IgD-negative memory B cell (primary cell): Measurements from ENCODE around the gene POTEE. TPM values are rescaled to one million over a fixed set of nuclear protein-coding genes. Genes with fewer than 3 reads are reported as not detected.
"Not testable (repeated sequence)": the region's sequence is repeated elsewhere in the genome, so short reads cannot be mapped to it uniquely, and the experiment has no call there.

ENCODE experiments used
- H3K27ac Mint-ChIP-seq, 3 donors: one replicate each; pipeline ENCODE4 v1.8.0; 2020 to 2022; ENCODE audit warnings: mild to moderate bottlenecking in 3 of 3, mixed read lengths in 3 of 3, moderate library complexity in 1 of 3
- H3K27me3 Mint-ChIP-seq: one replicate; pipeline ENCODE4 v1.8.0; 2021; ENCODE audit warnings: mixed read lengths
- H3K36me3 Mint-ChIP-seq: one replicate; pipeline ENCODE4 v1.8.0; 2020; ENCODE audit warnings: mild to moderate bottlenecking, mixed read lengths
- H3K4me1 Mint-ChIP-seq, 3 donors: one replicate each; pipeline ENCODE4 v1.8.0; 2020 to 2022; ENCODE audit warnings: mixed read lengths in 3 of 3, mild to moderate bottlenecking in 1 of 3
- H3K4me3 Mint-ChIP-seq, 4 donors: one replicate each; pipeline ENCODE4 v1.8.0; 2020 to 2022; ENCODE audit warnings: mild to moderate bottlenecking in 4 of 4, mixed read lengths in 4 of 4, moderate library complexity in 3 of 4
- H3K9me3 Mint-ChIP-seq, 3 donors: one replicate each; pipeline ENCODE4 v1.8.0; 2020 to 2021; ENCODE audit warnings: mixed read lengths in 3 of 3, mild to moderate bottlenecking in 1 of 3
- polyA plus RNA-seq: library from polyadenylated mRNA; unstranded; fragments of 300-500 nt; fragmentation: Illumina TruSeq; gene quantifications from one replicate; pipeline ENCODE4 v1.2.3, GENCODE V29; 2021

The POTEE gene
- polyA plus RNA-seq = 0.09 TPM

DNA sequence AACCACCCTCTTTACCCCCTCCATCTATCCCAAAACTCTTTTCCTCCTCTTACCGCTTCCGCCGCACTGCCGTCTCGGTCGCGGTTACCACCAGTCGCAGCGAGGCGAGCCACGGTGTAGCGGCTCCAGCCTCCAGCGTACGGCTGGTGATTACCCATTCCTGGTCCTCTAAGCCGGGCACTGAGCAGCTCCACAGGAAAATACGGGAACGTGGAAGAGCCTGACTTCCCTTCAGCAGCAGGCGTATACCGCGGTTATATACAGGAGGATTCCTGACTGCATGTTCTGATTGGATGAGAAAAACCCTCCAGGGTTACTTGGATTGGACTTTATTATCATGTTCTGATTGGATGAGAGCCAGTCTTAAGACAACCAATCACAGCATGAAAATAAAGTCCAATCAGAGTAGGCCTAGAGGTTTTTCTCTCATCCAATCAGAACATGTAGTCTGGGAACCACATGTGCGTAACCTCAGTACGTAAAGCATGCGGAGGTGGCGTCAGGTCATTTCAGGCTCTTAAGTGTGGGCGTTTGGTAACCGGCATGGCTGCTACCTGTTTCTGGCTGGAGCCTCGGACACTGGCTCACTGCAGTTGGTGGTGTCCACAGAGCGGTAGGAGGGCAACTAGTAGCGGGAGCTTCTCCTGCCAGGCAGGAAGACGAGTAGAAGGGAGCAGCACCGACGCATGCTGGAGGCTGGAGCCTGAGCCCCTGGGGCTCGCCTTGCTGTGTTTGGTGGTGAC, at the start of gene POTEE:
POTEE (plus strand) TSS at position 507 of the 743 bp plus-strand sequence. CDS start 8,867 bp downstream, outside the sequence.
- not testable (repeated sequence) for H3K27ac Mint-ChIP-seq, H3K36me3 Mint-ChIP-seq, H3K9me3 Mint-ChIP-seq, H3K4me1 Mint-ChIP-seq, H3K27me3 Mint-ChIP-seq, H3K4me3 Mint-ChIP-seq

DNA sequence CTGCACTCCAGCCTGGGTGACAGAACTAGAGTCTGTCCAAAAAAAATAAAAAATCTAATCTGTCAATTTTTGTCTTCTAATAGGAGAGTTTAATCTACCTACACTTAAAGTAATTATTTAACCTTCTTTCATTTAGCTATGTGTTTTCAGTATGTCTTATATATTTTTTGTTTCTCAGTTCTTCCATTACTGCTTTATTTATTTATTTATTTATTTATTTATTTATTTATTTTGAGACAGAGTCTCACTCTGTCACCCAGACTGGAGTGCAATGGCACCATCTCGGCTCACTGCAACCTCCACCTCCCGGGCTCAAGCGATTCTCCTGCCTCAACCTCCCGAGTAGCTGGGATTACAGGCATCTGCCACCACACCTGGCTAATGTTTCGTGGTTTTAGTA, 43.8 kb upstream of the POTEE start:
- not testable (repeated sequence) for H3K27ac Mint-ChIP-seq, H3K9me3 Mint-ChIP-seq, H3K27me3 Mint-ChIP-seq, H3K36me3 Mint-ChIP-seq, H3K4me1 Mint-ChIP-seq, H3K4me3 Mint-ChIP-seq

DNA sequence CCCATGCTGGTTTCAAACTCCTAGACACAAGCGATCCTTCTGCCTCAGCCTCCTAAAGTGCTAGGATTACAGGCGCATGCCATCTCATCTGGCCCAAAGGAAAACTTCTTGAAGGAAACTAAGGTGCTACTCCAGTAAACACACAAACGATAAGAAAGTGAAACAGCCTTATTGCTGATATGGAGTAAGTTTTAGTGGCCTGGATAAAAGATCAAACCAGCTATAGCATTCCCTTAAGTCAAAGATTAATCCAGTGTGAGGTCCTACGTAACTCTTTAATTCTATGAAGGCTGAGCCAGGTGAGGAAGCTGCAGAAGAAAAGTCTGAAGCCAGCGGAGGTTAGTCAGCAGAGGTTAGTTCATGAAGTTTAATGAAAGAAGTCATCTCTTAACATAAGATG, 40.8 kb upstream of the POTEE start:
- Mint-ChIP-seq H3K36me3 (no peaks in the 10 kb centered on the region), H3K4me1 (no peaks in the 10 kb centered on the region), H3K9me3 (no peaks in the 10 kb centered on the region), H3K4me3 (no peak overlapping the region), H3K27ac (no peak overlapping the region), H3K27me3 (peaks cover 8% of the 10 kb centered on the region)

DNA sequence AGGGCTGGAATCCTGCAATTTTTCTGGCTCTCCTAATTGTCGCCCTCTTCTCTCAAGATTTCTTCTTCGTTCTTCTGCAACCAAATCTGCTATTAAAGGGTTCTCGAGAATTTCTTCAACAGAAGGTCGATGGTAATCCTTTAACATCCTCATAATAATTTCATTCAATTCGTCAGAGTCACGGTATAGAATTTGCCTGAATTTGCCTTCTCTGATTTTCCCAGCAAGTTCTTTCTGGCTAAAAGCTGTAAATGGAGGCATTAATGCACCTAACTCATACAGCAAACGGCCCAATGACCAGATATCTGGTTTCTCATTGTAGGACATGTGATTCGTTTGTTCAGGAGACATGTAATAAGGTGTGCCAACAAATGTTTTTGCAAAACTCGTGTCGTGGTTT, 31.3 kb upstream of the POTEE start:
- H3K4me3 Mint-ChIP-seq, H3K27ac Mint-ChIP-seq, H3K9me3 Mint-ChIP-seq, H3K4me1 Mint-ChIP-seq, H3K36me3 Mint-ChIP-seq: not testable (repeated sequence)
- H3K27me3 Mint-ChIP-seq = peaks cover 16% of the 10 kb centered on the region

DNA sequence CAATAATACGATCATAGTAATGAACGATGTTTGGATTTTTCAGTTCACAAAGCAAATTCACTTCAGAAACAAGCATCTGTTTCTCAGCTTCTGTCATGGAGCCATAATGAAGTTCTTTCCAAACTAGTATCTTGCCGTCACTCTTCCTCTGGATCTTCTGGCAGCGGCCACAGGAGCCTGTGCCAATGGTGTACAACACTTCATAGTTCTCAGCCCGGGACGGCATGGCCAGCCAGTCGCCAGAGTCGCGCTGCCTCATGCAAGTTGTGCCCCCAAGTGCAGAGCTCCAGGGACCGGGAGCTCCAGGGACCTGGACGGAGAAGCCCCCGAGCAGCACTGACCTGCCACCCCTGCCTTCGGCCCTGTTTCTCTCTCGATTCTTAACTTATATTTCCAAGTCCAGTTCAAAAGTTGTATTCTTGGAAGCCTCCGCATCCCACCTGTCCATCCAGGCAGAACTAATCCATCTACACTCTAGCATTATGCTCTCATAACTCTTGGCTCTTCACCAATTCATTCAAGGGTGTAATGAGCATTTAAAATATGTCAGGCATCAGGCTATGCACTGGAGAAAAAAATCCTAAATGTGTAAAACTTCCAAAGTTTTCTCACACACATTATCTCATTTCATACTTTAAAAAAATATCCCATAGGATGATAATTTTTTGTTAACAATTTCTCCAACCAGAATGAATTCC, 30.5 kb upstream of the POTEE start:
- H3K9me3 Mint-ChIP-seq, H3K4me1 Mint-ChIP-seq, H3K27ac Mint-ChIP-seq, H3K36me3 Mint-ChIP-seq, H3K4me3 Mint-ChIP-seq: not testable (repeated sequence)
- H3K27me3 Mint-ChIP-seq = peaks cover 17% of the 10 kb centered on the region

DNA sequence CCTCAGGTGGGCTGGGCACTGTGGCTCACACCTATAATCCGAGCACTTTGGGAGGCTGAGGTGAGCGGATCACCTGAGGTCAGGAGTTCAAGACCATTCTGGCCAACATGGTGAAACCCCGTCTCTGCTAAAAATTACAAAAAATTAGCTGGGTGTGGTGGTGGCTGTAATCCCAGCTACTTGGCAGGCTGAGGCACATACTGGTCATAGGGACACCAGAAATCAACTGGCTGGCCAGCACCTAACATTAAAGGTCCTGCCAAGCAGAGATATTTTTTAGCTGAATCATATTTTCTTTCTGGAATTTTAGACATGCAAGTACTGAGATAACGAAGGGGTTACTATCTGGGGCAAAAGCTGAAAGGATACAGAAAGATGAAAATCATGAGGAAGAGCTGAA, 27.9 kb upstream of the POTEE start:
- H3K36me3 Mint-ChIP-seq, H3K9me3 Mint-ChIP-seq, H3K4me3 Mint-ChIP-seq, H3K27ac Mint-ChIP-seq, H3K4me1 Mint-ChIP-seq: not testable (repeated sequence)
- H3K27me3 Mint-ChIP-seq = peaks cover 14% of the 10 kb centered on the region

DNA sequence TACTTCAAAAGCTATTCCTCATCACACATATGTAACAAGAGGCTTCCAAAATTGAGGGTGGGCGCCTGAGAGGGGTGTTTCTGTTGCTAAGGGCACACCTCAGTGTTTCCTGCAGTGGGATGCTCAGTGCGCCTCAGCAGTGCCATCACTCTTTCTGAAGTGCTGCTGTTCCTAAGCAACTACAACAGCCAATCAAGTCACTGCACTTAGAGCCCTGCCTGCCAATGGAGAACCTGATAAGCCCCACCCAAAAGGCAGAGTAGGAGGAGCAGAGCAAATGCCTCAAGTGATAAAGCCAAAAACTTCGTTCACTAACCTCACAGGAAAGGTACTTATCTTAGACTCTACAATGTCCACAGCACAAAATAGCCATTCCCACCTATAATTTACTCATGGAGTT, 15.9 kb upstream of the POTEE start:
- not testable (repeated sequence) for H3K27ac Mint-ChIP-seq, H3K36me3 Mint-ChIP-seq, H3K4me3 Mint-ChIP-seq, H3K9me3 Mint-ChIP-seq, H3K27me3 Mint-ChIP-seq, H3K4me1 Mint-ChIP-seq

DNA sequence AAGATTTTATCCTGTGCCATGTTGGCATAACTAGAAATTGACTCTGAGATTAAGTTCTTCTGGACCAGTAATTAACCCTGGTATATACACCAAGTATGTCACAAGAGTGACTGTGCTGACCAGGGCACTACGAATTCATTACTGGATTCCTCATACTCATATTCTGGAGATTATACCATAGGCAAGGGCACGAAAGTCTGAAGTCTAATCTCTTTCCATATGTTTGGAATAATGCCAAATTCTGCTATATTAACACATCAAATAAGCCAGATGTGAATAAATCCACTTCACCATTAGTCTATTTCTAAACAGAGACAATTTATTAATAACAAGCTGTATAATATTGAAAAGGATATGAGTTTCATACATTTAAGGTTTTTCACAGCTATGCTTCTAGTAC, 13.2 kb upstream of the POTEE start:
- not testable (repeated sequence) for H3K36me3 Mint-ChIP-seq, H3K27me3 Mint-ChIP-seq, H3K4me1 Mint-ChIP-seq, H3K27ac Mint-ChIP-seq, H3K9me3 Mint-ChIP-seq, H3K4me3 Mint-ChIP-seq

DNA sequence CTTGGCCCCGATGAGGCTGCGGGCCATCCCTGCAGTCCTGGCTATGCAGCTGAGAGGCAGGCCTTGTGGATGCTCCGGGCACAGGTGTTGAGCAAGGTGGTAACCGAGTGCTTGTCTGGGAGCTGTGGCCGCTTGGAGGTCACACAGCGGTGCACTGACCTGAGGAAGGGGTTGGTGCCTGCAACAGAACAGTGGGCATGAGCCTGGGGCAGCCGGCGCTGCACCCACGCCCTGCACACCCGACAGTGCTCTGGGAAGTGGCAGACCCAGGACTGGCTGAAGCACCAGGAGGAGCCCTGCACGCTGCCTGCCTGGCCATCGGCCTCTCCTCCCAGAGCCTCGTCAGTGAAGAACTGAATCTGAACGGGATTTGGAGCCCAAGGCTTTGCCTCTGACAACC, 8.2 kb upstream of the POTEE start:
- no peaks in the 10 kb centered on the region for H3K4me1 Mint-ChIP-seq
- H3K36me3 Mint-ChIP-seq = no peaks in the 10 kb centered on the region
- H3K9me3 Mint-ChIP-seq = peaks cover 0 to 2% (median 0%) of the 10 kb centered on the region in 3 donors
- no peak overlapping the region for H3K27ac Mint-ChIP-seq
- H3K4me3 Mint-ChIP-seq = no peak overlapping the region
- H3K27me3 Mint-ChIP-seq = peaks cover 2% of the 10 kb centered on the region

DNA sequence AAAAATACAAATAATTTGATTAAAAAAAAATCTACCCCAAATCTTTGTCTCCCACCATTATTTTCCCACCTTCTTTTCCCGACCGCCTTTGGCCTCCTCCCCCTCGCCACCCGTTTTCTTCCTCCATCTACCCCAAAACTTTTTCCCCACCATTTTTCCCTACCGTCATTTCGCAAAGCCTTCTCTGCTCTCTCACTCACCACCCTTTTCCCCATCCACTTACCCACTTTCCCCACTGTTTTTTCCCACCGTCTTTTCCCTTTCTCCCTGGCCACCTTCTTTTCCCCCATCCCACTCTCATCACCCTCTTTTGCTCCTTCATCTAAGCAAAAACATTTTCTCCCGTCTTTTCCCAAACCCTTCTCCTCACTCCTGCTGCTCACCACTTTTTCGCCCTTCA, 1.5 kb upstream of the POTEE start:
- not testable (repeated sequence) for H3K9me3 Mint-ChIP-seq, H3K27ac Mint-ChIP-seq, H3K4me3 Mint-ChIP-seq, H3K36me3 Mint-ChIP-seq, H3K4me1 Mint-ChIP-seq, H3K27me3 Mint-ChIP-seq

DNA sequence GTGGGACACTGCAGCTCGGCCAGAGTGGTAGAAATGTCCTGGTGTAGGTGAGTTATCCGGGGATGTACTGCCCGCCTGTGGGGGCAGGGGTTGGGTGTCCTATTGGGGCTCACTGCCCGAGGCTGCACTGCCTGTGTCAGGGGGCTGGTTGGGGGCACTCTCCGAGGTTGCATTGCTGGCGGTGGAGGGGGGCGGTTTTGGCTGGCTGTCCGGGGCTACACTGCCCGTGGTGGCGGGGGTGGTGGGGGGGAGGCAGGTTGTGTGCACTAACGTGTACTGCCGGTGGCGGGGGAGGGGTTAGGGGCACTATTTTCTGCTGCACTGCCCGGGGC, 403 bp downstream of the POTEE start:
- H3K27me3 Mint-ChIP-seq, H3K9me3 Mint-ChIP-seq, H3K36me3 Mint-ChIP-seq, H3K4me1 Mint-ChIP-seq, H3K4me3 Mint-ChIP-seq, H3K27ac Mint-ChIP-seq: not testable (repeated sequence)

DNA sequence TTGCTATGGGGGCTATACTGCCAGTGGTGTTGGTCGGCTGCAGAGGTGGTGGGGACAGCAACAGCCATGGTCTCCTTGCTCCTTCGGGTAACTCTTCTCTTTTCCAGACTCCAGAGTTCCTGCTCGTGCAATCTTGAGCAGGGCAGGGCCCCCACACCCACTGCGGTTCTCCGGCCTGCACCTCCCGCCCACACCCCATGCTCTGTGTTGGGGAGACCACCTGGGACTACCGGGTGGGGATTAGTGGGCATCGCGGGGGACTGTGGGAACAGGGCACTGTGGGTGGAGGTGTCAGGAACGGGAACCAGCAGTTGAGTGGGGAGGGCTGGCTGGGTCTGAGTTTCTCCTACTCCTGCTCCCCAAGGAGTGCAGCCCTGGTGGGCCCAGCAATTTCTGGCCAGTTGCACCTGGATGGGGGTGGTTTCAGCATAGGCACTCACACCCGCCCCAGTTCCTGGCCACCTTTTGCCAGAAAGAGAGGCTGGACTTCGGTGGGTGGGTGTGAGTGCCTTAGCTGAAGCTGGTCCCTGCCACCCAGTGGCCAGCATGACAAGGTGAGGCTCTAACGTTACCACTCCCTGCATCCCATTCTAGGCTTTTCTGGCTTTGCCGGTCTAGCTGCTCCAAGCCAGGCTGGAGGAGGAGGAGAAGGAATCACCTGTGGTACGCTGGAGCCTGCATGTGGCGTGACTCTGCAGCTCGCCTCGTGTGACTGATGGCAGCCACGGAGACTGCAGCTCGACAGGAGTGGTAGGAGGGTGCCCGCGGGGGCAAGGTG, 1.3 kb downstream of the POTEE start:
- not testable (repeated sequence) for H3K4me1 Mint-ChIP-seq, H3K27ac Mint-ChIP-seq, H3K9me3 Mint-ChIP-seq, H3K27me3 Mint-ChIP-seq, H3K4me3 Mint-ChIP-seq, H3K36me3 Mint-ChIP-seq

DNA sequence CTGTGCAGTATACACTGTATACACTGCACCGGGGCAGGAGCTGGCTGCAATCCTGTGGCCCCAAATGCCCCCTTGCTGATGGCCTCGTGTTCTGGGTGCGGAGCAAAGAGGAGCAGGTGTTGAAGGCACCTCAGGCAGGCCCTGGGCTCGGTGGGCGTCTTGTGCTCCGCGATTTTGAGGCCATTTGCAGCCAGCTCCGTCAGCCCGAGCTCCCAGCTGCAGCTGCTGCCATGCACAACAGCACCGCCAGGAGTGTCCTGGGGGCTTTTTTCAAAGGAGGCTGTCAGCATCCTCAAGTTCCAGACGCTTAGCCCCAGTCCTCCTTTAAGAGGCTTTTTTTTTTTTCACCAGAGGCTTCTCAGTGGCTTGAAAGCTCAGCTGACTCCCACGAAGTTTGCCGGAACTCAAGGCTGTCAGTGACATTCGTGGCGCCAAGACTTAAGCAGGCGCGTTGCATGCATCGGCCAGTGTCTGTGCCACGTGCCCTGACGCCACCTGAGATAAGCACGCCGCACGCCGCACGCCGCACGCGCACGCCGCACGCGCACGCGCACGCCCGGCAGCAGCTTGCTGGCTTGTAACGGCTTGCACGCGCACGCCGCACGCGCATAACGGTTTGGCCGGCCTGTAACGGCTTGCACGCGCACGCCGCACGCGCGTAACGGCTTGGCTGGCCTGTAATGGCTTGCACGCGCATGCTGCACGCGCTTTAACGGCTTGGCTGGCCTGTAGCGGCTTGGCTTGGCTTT, 8.1 kb downstream of the POTEE start:
- H3K4me3 Mint-ChIP-seq, H3K36me3 Mint-ChIP-seq, H3K4me1 Mint-ChIP-seq, H3K9me3 Mint-ChIP-seq, H3K27me3 Mint-ChIP-seq, H3K27ac Mint-ChIP-seq: not testable (repeated sequence)

DNA sequence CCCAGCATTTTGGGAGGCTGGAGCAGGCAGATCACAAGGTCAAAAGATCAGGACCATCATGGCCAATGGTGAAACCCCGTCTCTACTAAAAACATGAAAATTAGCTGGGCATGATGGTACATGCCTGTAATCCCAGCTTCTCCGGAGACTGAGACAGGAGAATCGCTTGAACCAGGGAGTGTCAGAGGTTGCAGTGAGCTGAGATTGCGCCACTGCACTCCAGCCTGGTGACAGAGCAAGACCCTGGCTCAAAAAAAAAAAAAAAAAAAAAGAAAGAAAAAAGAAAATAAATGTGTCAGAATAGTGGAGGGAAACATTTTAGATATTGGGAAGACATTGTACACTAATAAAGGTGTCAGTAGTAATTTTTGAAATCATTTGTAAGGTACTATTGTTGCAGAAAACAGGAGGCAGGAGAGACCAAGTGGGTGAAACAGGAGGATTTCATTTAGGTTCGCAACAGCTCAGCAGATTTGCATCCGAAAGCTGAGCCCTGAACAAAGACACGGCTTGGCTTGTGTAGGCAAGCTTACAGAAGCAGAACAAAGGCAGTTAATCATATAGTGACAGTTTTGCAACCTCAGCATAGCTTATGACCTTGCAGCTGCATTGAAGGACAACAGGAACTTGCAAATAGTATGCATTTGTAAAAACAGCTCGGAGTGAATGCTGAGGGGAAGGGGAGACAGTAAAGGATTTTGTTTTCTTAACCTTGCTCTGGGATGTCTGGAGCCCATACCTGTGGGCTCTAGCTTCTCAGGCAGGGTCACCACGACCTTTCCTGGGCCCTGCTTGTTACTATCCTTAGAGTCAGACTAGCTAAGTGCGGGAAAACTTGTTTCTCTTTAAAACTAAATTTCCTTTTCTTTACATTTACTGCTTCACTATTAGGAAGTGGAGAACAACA, 26.5 kb downstream of the POTEE start:
- not testable (repeated sequence) for H3K4me1 Mint-ChIP-seq, H3K27ac Mint-ChIP-seq, H3K4me3 Mint-ChIP-seq, H3K27me3 Mint-ChIP-seq, H3K36me3 Mint-ChIP-seq, H3K9me3 Mint-ChIP-seq
